Activated T-cell treated with anti-CD3 and anti-CD28 coated beads for 48 hours (primary cell): ENCODE data around the gene GIMAP6.
"Not testable (repeated sequence)": the region's sequence is repeated elsewhere in the genome, so short reads cannot be mapped to it uniquely, and the experiment has no call there.

Experiments used
- DNase-seq: peaks from one replicate; pipeline ENCODE4 v3.0.0-alpha.2; 2020; ENCODE audit warnings: low read depth

GIMAP6 gene

DNA sequence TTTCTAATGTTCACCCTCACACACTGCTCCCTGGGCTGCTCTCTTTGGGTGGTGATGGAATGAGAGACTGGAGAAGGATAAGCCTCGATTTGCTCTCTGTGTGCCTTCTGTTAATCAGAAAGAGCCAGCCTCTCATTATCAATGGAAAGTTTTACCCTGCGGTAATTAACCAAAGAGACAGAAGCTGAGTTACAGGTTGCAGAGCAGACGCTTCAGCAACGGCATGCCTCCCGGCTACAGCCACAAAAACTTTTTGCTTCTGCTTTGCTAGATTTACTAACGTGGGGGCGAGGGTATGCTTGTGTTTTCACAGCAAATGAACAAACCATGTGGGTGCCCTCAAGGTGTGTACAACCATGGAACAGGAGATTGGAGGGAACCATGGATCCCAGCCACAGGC is 47.0 kb downstream of the GIMAP6 start:
- DNase-seq, result no peak

DNA sequence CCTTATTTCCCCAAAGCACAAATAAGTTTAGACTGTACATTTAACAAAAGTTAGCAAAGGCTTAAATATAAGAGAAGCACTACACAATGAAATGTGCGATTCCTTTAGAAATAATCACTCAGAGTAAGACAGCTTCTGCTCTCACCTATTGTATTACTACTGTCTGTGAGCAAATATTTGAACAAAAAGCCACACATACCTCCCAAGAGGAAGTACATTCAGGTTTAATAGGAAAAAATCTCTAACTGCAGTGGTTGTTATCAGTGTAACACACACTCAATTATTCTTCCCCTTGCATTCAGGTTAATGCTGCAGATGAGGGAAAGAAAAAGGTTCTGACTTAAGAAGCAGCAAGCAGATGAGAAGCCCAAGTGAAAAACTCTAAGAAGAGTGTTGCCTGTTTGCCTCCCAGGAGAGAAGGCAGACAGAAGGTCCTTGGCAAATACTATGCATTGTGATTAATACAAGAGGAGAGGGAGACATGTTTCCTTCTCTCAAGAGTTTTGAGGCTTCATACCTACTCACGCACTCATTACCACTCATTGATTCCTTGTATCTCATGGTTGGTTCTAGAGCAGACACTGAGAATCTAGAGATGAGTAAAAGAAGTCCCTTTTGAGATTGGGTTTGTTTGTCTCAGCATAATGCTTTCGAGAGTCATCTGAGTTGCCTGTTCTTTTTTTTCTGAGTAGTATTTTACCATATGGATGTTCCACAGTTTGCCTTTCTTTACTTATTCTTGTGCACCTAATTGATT is 51.4 kb downstream of the GIMAP6 start:
- DNase-seq, result no peak

DNA sequence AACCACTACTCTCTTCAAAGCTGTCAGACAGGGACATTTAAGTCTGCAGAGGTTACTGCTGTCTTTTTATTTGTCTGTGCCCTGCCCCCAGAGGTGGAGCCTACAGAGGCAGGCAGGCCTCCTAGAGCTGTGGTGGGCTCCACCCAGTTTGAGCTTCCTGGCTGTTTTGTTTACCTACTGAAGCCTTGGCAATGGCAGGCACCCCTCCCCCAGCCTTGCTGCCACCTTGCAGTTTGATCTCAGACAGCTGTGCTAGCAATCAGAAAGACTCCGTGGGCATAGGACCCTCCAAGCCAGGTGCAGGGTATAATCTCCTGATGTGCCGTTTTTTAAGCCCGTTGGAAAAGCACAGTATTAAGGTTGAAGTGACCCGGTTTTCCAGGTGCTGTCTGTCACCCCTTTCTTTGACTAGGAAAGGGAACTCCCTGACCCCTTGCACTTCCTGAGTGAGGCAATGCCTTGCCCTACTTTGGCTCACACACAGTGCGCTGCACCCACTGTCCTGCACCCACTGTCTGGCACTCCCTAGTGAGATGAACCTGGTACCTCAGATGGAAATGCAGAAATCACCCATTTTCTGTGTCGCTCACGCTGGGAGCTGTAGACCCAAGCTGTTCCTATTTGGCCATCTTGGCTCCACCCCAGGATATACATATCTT is 52.1 kb downstream of the GIMAP6 start:
- not testable (repeated sequence) for DNase-seq
